ENCODE measurements around the gene PRKCQ. TPM values are rescaled to one million over a fixed set of nuclear protein-coding genes. Genes with fewer than 3 reads are reported as not detected.
A peak's percentile ranks its signal among the peaks of the same experiment; 100 is the strongest.

PRKCQ gene
- total and polyA plus RNA-seq, 9 donors, result 8.4 to 21.9 (median 14.7) TPM

DNA sequence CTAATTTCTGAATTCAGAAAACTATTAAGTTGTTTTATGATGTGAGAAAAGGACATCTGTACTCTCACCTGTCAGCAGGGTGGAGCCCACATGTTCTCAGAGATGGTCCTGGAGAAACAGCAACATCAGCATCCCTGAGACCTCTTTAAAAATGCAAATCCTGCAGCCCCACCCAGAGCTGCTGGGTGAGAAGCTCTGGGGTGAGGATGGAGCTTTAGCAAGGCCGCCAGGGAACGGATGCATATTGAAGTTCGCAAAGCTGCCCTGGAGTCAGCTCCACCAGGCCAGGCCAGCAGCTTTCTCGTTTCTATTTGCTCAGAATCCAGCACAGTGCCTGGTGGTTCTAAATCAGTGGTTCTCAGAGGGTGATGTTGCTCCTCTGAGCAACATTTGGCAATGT lies 49.1 kb downstream of the PRKCQ start:
- no peaks in the 10 kb centered on the region for H3K27me3 ChIP-seq (ENCODE audit: control insufficient read depth, insufficient read depth, low read length)
- H3K27ac ChIP-seq (ENCODE audit: low read length), result no peak overlapping the region
- no peak overlapping the region for H3K4me3 ChIP-seq (ENCODE audit: low read length)
- no peaks in the 10 kb centered on the region for H3K36me3 ChIP-seq (ENCODE audit: control insufficient read depth, insufficient read depth, low read length)
- no peaks in the 10 kb centered on the region for H3K4me1 ChIP-seq (ENCODE audit: control insufficient read depth, insufficient read depth, low read length)
- no peaks in the 10 kb centered on the region for H3K9me3 ChIP-seq (replicated peaks; ENCODE audit: control insufficient read depth, low read depth, low read length)
- no peak for DNase-seq
- 57% methylated on average over 3 of the region's 4 CpGs for WGBS (ENCODE audit: insufficient coverage)

DNA sequence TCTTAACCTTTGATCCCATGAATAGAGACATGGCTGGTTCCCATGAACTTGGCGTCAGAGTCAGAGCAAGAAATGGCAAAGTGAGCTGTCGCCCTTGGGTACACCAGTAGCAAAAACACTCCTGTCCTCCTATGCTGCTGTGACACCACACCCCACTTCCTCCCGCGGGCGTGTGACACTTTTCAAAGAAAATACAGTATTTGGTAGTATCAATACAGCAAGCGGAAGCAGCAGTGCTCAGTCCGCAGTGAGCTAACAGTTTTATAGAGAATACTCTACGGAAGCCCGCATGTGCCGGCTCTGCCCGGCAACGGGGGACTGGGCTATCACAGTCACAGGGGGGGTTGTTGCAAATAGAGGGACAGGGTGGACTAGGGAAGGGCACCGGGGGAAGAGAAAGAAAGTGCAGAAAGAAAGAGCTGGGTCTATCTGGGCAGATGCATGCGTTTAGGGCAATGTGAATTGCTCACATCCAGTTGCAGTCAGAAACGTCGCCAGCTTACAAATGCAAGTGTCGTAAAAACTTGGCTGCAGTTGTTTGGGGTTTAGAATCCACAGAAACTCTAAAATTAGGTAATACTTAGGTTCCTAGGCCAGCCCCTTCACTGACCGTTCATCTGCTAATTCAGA lies 49.8 kb downstream of the PRKCQ start:
- Histone ChIP-seq H3K9me3 (replicated peaks; ENCODE audit: control insufficient read depth, low read depth, low read length) (no peaks in the 10 kb centered on the region), H3K27ac (ENCODE audit: low read length) (no peak overlapping the region), H3K36me3 (ENCODE audit: control insufficient read depth, insufficient read depth, low read length) (no peaks in the 10 kb centered on the region), H3K4me1 (ENCODE audit: control insufficient read depth, insufficient read depth, low read length) (no peaks in the 10 kb centered on the region), H3K4me3 (ENCODE audit: low read length) (no peak overlapping the region), H3K27me3 (ENCODE audit: control insufficient read depth, insufficient read depth, low read length) (no peaks in the 10 kb centered on the region)
- DNase-seq, result no peak
- WGBS (ENCODE audit: insufficient coverage), result 81% methylated on average over 11 of the region's 18 CpGs

DNA sequence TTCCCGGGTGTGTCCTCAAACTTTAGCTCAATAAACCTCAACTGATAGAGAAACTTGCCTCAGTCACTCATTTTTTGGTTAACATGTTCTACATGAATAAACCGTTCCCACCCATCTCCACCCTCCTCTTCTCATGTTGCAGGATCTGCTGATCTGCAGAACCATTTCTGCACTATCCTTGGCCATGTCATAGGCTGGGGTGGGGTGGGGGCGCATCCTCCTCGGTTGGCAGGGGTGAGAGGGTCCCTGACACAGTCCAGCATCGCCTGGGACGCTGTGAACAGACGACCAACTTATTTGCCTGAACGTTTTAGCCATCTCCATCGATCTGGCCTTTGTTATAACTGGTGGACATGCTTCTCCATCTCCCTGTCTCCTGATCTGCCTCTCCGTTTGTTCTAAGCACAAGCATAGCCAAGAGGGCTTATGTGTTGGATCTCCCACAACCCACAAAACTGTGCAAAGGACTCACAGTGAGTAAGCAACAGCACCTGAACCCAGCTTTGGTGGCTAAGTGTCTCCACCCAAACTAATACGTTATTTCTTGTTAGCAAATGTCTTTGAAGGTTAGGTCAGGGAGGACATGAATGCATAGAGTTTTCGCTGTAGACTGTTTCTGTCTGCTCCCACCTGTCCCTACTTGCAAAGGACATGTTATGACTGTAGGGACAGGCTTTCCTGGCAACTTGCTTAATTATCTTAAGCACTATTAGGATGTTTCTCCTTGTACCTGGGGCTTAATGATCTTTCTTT lies 51.7 kb downstream of the PRKCQ start:
- DNase-seq, result no peak
- H3K27me3 ChIP-seq (ENCODE audit: control insufficient read depth, insufficient read depth, low read length), result no peaks in the 10 kb centered on the region
- no peaks in the 10 kb centered on the region for H3K9me3 ChIP-seq (replicated peaks; ENCODE audit: control insufficient read depth, low read depth, low read length)
- H3K4me3 ChIP-seq (ENCODE audit: low read length), result no peak overlapping the region
- no peak overlapping the region for H3K27ac ChIP-seq (ENCODE audit: low read length)
- no peaks in the 10 kb centered on the region for H3K4me1 ChIP-seq (ENCODE audit: control insufficient read depth, insufficient read depth, low read length)
- WGBS (ENCODE audit: insufficient coverage), result 94% methylated on average over 3 of the region's 12 CpGs
- no peaks in the 10 kb centered on the region for H3K36me3 ChIP-seq (ENCODE audit: control insufficient read depth, insufficient read depth, low read length)

DNA sequence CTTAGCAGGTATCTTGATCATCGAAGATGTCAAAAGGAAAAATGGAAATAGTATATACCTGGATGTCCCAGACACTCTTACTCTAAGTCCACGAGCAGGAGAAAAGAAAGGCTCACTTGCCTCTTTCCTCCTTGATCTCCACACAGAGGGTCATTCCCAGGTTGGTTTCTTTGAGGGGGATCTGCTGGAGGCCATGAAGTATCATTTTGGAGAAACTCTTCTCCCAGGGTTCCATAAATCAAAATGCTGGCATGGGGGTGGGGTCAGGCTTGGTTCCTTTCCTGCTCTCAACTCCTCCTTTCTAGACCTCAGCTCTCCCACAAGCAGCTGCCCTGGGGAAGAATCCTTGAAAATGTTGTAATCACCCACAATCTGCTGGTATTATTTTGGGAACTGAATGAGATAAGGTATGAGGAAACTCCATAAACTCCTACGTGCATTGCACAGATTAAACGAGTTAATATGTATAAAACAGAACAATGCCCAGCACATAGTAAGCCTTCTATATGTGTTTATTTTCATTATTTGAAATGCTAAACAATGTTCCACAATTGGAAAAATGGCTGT lies 54.4 kb downstream of the PRKCQ start:
- WGBS (ENCODE audit: insufficient coverage), result no CpG with 5 or more reads among the region's 4 CpGs

DNA sequence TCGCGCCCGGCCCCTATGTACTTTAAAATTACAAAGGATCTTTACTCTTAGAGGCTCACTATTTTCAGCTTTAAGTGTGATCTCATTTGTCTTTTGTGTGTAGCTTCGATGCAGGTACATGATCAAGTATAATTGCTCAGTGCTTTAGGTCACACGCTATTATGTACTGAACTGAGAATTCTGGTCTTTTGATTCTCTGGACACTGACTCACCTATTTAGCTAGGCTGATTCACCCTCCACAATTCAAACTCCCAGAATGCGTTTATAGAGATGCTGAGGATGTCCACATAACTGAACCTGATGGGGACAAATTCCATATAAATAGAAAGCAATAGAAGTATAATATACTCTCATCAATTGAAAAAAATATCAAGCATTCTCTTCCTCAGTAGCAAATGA lies 57.8 kb downstream of the PRKCQ start:
- Histone ChIP-seq H3K27me3 (ENCODE audit: control insufficient read depth, insufficient read depth, low read length) (no peaks in the 10 kb centered on the region), H3K36me3 (ENCODE audit: control insufficient read depth, insufficient read depth, low read length) (no peaks in the 10 kb centered on the region), H3K9me3 (replicated peaks; ENCODE audit: control insufficient read depth, low read depth, low read length) (no peaks in the 10 kb centered on the region), H3K4me1 (ENCODE audit: control insufficient read depth, insufficient read depth, low read length) (no peaks in the 10 kb centered on the region), H3K4me3 (ENCODE audit: low read length) (no peak overlapping the region), H3K27ac (ENCODE audit: low read length) (no peak overlapping the region)
- WGBS (ENCODE audit: insufficient coverage), result no CpG with 5 or more reads among the region's 6 CpGs
- no peak for DNase-seq

More for the DNA sequence above, 54.4 kb downstream of the PRKCQ start:
- H3K9me3 ChIP-seq (replicated peaks; ENCODE audit: control insufficient read depth, low read depth, low read length), result no peaks in the 10 kb centered on the region
- H3K27ac ChIP-seq (ENCODE audit: low read length), result no peak overlapping the region
- DNase-seq, result no peak
- no peaks in the 10 kb centered on the region for H3K27me3 ChIP-seq (ENCODE audit: control insufficient read depth, insufficient read depth, low read length)
- no peaks in the 10 kb centered on the region for H3K36me3 ChIP-seq (ENCODE audit: control insufficient read depth, insufficient read depth, low read length)
- no peaks in the 10 kb centered on the region for H3K4me1 ChIP-seq (ENCODE audit: control insufficient read depth, insufficient read depth, low read length)
- H3K4me3 ChIP-seq (ENCODE audit: low read length), result no peak overlapping the region

DNA sequence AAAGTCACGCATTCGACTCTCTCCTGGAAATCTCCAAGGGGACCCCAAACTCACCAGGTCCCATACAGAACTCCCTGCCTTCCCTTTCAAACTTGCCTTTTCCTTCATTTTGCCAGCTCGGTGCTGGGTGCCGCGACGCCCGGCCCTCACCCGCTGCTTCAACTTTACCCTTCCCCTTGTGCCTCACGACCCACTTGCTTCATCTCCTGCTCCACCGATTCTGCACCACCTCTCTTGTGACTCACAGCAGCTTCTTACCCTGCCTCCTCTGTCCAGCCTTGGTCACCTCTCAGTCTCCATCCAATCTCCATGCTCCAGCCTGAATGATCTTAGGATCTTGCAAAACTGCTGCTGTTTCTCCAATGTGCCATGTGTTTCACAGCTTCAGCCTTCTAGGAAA lies 59.9 kb downstream of the PRKCQ start:
- WGBS (ENCODE audit: insufficient coverage), result 81% methylated on average over 10 of the region's 10 CpGs
- Histone ChIP-seq H3K27ac (ENCODE audit: low read length) (no peak overlapping the region), H3K4me3 (ENCODE audit: low read length) (no peak overlapping the region), H3K27me3 (ENCODE audit: control insufficient read depth, insufficient read depth, low read length) (no peaks in the 10 kb centered on the region), H3K36me3 (ENCODE audit: control insufficient read depth, insufficient read depth, low read length) (no peaks in the 10 kb centered on the region), H3K4me1 (ENCODE audit: control insufficient read depth, insufficient read depth, low read length) (peaks cover 3% of the 10 kb centered on the region), H3K9me3 (replicated peaks; ENCODE audit: control insufficient read depth, low read depth, low read length) (no peaks in the 10 kb centered on the region)
- DNase-seq, result no peak

DNA sequence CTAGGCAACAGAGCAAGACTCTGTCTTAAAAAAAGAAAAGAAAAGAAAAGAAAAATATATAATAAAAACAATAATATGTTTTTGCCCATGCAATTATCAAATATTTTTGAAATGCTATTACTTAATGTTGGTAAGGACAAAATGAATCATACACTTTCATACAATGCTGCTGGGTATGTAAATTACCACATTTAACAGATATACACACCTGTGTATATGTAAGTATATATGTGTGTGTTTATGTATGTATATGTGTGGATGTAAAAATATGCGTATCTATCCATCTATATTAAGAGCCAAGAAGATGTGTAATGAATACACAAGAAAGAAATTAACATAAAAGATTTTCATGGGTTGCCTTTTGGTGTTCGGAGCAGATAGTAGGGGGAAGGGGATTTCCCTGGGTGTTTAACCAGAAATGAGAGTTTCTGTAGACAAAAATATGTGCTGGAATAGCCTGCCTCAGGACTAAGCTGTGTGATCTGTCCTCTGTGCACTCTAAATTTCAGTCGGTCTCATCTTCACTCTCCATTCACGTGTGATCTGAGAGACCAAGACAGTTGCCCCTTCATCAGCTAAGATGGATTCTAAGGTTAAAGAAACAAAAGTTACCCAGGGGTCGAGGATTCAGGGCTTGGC lies 61.2 kb downstream of the PRKCQ start:
- H3K27me3 ChIP-seq (ENCODE audit: control insufficient read depth, insufficient read depth, low read length), result no peaks in the 10 kb centered on the region
- WGBS (ENCODE audit: insufficient coverage), result 76% methylated on average over 3 of the region's 5 CpGs
- peaks cover 9% of the 10 kb centered on the region for H3K4me1 ChIP-seq (ENCODE audit: control insufficient read depth, insufficient read depth, low read length)
- H3K9me3 ChIP-seq (replicated peaks; ENCODE audit: control insufficient read depth, low read depth, low read length), result no peaks in the 10 kb centered on the region
- no peak overlapping the region for H3K27ac ChIP-seq (ENCODE audit: low read length)
- no peak for DNase-seq
- H3K36me3 ChIP-seq (ENCODE audit: control insufficient read depth, insufficient read depth, low read length), result no peaks in the 10 kb centered on the region
- no peak overlapping the region for H3K4me3 ChIP-seq (ENCODE audit: low read length)

DNA sequence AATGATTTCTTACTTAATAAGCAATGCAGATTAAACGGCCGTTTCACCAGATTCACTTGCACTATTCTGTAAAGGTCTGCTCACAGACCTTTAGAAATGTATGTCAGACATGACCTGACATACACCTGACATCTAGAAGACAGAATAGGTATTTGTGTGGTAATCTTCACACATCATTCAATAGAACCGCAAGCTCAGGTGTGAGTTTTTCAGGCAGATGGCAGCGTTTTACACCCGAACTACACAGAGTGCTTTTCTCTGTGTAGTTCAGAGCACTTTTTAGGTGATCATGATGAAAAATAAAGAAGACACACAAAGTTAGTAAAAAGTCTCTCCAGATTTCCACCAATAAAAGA lies 63.2 kb downstream of the PRKCQ start:
- no peak overlapping the region for H3K27ac ChIP-seq (ENCODE audit: low read length)

DNA sequence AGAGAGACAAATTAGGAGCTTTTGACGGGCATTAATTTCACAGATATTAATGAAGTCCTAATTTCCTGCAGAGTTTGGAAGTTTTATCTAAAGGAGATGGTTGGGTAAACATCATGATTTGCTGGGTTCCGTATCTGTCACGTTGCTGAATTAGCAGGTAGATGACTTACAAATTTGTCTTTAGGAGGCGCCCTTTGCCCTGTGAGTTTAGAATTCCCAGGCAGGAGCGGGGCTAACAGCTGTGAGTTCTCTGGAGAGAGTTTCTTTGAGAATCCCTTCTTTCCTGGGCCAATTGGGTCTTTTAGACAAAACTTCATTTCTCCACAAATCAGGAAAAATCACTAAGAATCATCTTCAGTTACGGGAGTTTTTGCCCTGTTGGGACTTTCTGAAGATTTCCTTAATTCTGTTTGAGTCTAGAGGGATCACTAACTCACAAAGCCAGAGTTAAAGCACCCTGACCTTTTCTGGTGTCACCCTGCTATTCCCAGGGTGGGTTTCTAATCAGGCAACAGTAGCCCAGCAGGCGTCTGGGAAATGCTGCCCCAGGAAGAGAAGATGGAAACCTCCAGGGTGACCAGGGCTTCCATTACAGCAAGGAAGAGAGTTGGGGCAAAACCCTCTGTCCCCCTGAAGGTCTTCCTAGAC lies 63.7 kb downstream of the PRKCQ start:
- DNase-seq, result peak; percentile 6
- Histone ChIP-seq H3K27ac (ENCODE audit: low read length) (no peak overlapping the region), H3K4me1 (ENCODE audit: control insufficient read depth, insufficient read depth, low read length) (peaks cover 9% of the 10 kb centered on the region), H3K36me3 (ENCODE audit: control insufficient read depth, insufficient read depth, low read length) (no peaks in the 10 kb centered on the region), H3K4me3 (ENCODE audit: low read length) (no peak overlapping the region), H3K9me3 (replicated peaks; ENCODE audit: control insufficient read depth, low read depth, low read length) (no peaks in the 10 kb centered on the region), H3K27me3 (ENCODE audit: control insufficient read depth, insufficient read depth, low read length) (no peaks in the 10 kb centered on the region)
- WGBS (ENCODE audit: insufficient coverage), result 42% methylated on average over 4 of the region's 7 CpGs

More for the DNA sequence above, 63.2 kb downstream of the PRKCQ start:
- Histone ChIP-seq H3K4me3 (ENCODE audit: low read length) (no peak overlapping the region), H3K36me3 (ENCODE audit: control insufficient read depth, insufficient read depth, low read length) (no peaks in the 10 kb centered on the region), H3K9me3 (replicated peaks; ENCODE audit: control insufficient read depth, low read depth, low read length) (no peaks in the 10 kb centered on the region), H3K27me3 (ENCODE audit: control insufficient read depth, insufficient read depth, low read length) (no peaks in the 10 kb centered on the region), H3K4me1 (ENCODE audit: control insufficient read depth, insufficient read depth, low read length) (peaks cover 9% of the 10 kb centered on the region)
- no CpG with 5 or more reads among the region's 5 CpGs for WGBS (ENCODE audit: insufficient coverage)
- no peak for DNase-seq

All from muscle of leg (tissue), 11 donors.